Gastrocnemius medialis (tissue), 4 donors: ENCODE data around the gene FGFRL1. TPM values are rescaled to one million over a fixed set of nuclear protein-coding genes. Genes with fewer than 3 reads are reported as not detected.

Experiments
- ATAC-seq, 2 donors: fragments of 150-250 bp; one replicate each; pipeline ENCODE4 v1.9.1; 2016
- DNase-seq, 2 donors: peaks; one replicate each; pipeline ENCODE4 v3.0.0-alpha.2; 2019
- H3K27ac ChIP-seq, 4 donors: fragments of 200-600 bp; sonication (generic); 1 replicate in 1 of 4; 2 replicates in 3 of 4; pipeline ENCODE4 v1.5.1; 2016 to 2018; ENCODE audit warnings: mild to moderate bottlenecking in 2 of 4, moderate library complexity in 1 of 4
- H3K27me3 ChIP-seq, 3 donors: fragments of 200-600 bp; sonication (generic) in 2 of 3; 1 replicate in 1 of 3; 2 replicates in 2 of 3; pipeline versions ENCODE4 v1.5.1 to v1.6.0; 2016 to 2019; ENCODE audit warnings: mild to moderate bottlenecking in 1 of 3, moderate library complexity in 1 of 3
- H3K36me3 ChIP-seq, 2 donors: fragments of 200-600 bp; sonication (generic) in 1 of 2; one replicate each; pipeline ENCODE4 v1.5.1; 2017 to 2018
- H3K4me1 ChIP-seq, 2 donors: fragments of 200-600 bp; sonication (generic) in 1 of 2; one replicate each; pipeline ENCODE4 v1.5.1; 2016 to 2017; ENCODE audit warnings: mild to moderate bottlenecking in 2 of 2
- H3K4me3 ChIP-seq, 4 donors: fragments of 200-600 bp; sonication (generic) in 3 of 4; 1 replicate in 1 of 4; 2 replicates in 3 of 4; pipeline ENCODE4 v1.5.1; 2016 to 2019; ENCODE audit warnings: mild to moderate bottlenecking in 2 of 4
- H3K9me3 ChIP-seq, 3 donors: fragments of 200-600 bp; sonication (generic) in 2 of 3; 1 replicate in 1 of 3; 2 replicates in 2 of 3; pipeline ENCODE4 v1.5.1; 2016 to 2019
- CTCF ChIP-seq, 5 experiments: fragments of 450-650 bp in 3 of 5; fragments of 200-600 bp in 2 of 5; sonication (generic) in 2 of 5; IDR thresholded peaks in 4 of 5; conservative IDR thresholded peaks in 1 of 5; 1 replicate in 4 of 5; 2 replicates in 1 of 5; pipeline ENCODE4 v1.5.1; 2016 to 2019; ENCODE audit warnings: antibody characterized with exemption in 5 of 5, mild to moderate bottlenecking in 3 of 5, moderate library complexity in 3 of 5
- POLR2A ChIP-seq, 2 donors: fragments of 450-650 bp; IDR thresholded peaks; one replicate each; pipeline ENCODE4 v1.6.1; 2017; ENCODE audit warnings: antibody characterized with exemption in 2 of 2, mild to moderate bottlenecking in 2 of 2, moderate library complexity in 2 of 2
- in situ Hi-C, 4 donors: fragments of 200-750 bp; cut with MboI; loops; one replicate each; pipeline versions ENCODE4 v1.15.0 to v1.8.0; 2017; ENCODE audit warnings: low sequenced_read_pairs in 4 of 4
- intact Hi-C: fragments of 100-400 bp; cut with DNase I; formaldehyde crosslinking; loops from one replicate; pipeline ENCODE4 v1.15.1; 2023; ENCODE audit warnings: low total_unique reads
- total RNA-seq, 4 donors: library from RNA; depleted of rRNA; stranded (reverse); fragments of >200 nt; gene quantifications; one replicate each; pipeline versions ENCODE4 v1.1.0 to v1.2.3, GENCODE V29; 2016

FGFRL1 gene
- total RNA-seq, 4 donors from 2014 or later = 10.4 to 32.4 (median 15.2) TPM

- no peaks in the 10 kb centered on the region for H3K9me3 ChIP-seq
- in situ Hi-C loops (no loop called here), intact Hi-C loops (no loop called here)
- H3K27me3 ChIP-seq = peaks cover 0 to 21% (median 20%) of the 10 kb centered on the region in 3 donors
- no peaks in the 10 kb centered on the region for H3K36me3 ChIP-seq
- H3K4me3 ChIP-seq = no peak overlapping the region
- ATAC-seq (no peak), DNase-seq (no peak)
- H3K4me1 ChIP-seq = no peaks in the 10 kb centered on the region
- no peak overlapping the region for H3K27ac ChIP-seq
- no peak for TF ChIP-seq POLR2A (IDR thresholded peaks at IDR 0.05)
- no peak for TF ChIP-seq CTCF (IDR thresholded peaks at IDR 0.05 in 4 of 5, conservative IDR thresholded peaks at IDR 0.05 in 1 of 5)
Measured at GRCh38 chr4:1069394-1069793, 58.0 kb downstream of the FGFRL1 start.

DNA sequence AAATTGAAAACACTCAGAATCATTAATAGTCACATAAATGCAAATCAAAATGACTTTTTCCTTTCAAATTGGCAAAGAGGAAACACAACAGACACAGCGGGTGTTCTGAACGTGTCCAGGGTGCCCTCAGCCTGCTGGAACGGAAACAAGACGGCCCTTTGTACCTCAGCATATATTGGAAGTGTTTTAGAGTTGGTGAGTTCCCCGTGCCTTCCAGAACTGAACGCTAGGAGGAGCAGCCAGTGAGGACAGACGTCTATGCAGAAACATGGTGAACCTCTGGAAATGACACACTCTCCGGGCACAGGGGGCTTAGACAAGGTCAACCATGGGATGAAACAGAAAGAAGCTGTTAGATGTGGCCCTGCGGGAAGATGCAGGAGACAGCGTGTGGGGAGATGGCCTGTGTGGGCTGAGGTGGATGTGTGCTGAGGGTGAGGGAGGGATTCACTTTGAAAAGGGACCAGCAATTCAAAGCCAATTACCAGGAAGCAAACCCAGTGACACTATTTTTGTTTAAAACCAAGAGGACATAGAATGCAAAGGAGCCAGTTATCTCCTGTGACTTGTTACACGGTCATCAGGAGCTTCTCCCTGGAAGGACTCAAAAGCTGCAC lies 61.5 kb downstream of the FGFRL1 start:
- Histone ChIP-seq H3K9me3 (no peaks in the 10 kb centered on the region), H3K27me3 (peaks cover 10 to 15% (median 11%) of the 10 kb centered on the region in 3 donors), H3K27ac (no peak overlapping the region), H3K36me3 (no peaks in the 10 kb centered on the region), H3K4me1 (no peaks in the 10 kb centered on the region), H3K4me3 (no peak overlapping the region)
- no peak for DNase-seq
- intact Hi-C loops (no loop called here), in situ Hi-C loops (no loop called here)
- ATAC-seq = no peak
- TF ChIP-seq POLR2A (IDR thresholded peaks at IDR 0.05) (no peak), CTCF (IDR thresholded peaks at IDR 0.05 in 4 of 5, conservative IDR thresholded peaks at IDR 0.05 in 1 of 5) (peak in 2 of 5 experiments; percentile 16 to 33)

GRCh38 chr4:1074077-1074476 lies 62.7 kb downstream of the FGFRL1 start:
- no peak overlapping the region for H3K27ac ChIP-seq
- H3K4me1 ChIP-seq = no peaks in the 10 kb centered on the region
- in situ Hi-C loops (no loop called here), intact Hi-C loops (no loop called here)
- no peak for DNase-seq
- peaks cover 10 to 15% (median 12%) of the 10 kb centered on the region in 3 donors for H3K27me3 ChIP-seq
- no peak overlapping the region for H3K4me3 ChIP-seq
- H3K9me3 ChIP-seq = no peaks in the 10 kb centered on the region
- ATAC-seq = no peak
- TF ChIP-seq CTCF (IDR thresholded peaks at IDR 0.05 in 4 of 5, conservative IDR thresholded peaks at IDR 0.05 in 1 of 5) (no peak), POLR2A (IDR thresholded peaks at IDR 0.05) (no peak)
- H3K36me3 ChIP-seq = no peaks in the 10 kb centered on the region

- no peak for TF ChIP-seq CTCF (IDR thresholded peaks at IDR 0.05 in 4 of 5, conservative IDR thresholded peaks at IDR 0.05 in 1 of 5)
- Histone ChIP-seq H3K4me3 (no peak overlapping the region), H3K27me3 (peaks cover 11 to 17% (median 13%) of the 10 kb centered on the region in 3 donors), H3K36me3 (no peaks in the 10 kb centered on the region), H3K9me3 (no peaks in the 10 kb centered on the region), H3K27ac (no peak overlapping the region), H3K4me1 (no peaks in the 10 kb centered on the region)
- no peak for ATAC-seq
- in situ Hi-C loops (no loop called here), intact Hi-C loops (no loop called here)
- no peak for DNase-seq
Measured at GRCh38 chr4:1075225-1075624, 63.8 kb downstream of the FGFRL1 start.
